Measurements from ENCODE around the gene RPS19BP1. TPM values are rescaled to one million over a fixed set of nuclear protein-coding genes. Genes with fewer than 3 reads are reported as not detected.

RPS19BP1 gene
- polyA plus RNA-seq, 1 experiment, result 66.7 TPM

DNA sequence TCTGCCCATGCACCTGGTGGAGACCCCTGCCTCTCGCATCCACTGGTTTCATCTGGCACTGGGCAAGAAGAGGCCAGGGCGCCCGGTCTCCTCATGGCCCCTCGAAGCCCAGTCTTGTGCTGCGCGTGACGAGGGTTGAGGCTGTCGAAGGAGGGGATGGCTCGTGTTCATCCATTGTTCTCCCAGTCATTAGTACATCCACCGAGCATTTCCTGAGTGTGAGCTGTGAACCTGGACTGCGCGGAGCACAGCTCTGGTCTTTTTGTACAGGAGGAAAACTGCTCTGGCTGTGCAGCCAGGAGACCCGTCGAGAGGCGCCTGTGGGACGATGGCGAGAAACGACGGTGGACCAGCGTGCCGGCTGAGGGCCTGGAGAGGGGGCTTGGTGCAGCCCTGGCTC lies 44.8 kb upstream of the RPS19BP1 start:
- no peak for DNase-seq (ENCODE audit: low read depth)
- POLR2A ChIA-PET, result no interaction called here
- H3K4me3 ChIP-seq (ENCODE audit: low read depth, low read length), result no peak overlapping the region
- no peaks in the 10 kb centered on the region for H3K36me3 ChIP-seq (ENCODE audit: control insufficient read depth, insufficient read depth, low read length)
- TF ChIP-seq, protein P1, sequence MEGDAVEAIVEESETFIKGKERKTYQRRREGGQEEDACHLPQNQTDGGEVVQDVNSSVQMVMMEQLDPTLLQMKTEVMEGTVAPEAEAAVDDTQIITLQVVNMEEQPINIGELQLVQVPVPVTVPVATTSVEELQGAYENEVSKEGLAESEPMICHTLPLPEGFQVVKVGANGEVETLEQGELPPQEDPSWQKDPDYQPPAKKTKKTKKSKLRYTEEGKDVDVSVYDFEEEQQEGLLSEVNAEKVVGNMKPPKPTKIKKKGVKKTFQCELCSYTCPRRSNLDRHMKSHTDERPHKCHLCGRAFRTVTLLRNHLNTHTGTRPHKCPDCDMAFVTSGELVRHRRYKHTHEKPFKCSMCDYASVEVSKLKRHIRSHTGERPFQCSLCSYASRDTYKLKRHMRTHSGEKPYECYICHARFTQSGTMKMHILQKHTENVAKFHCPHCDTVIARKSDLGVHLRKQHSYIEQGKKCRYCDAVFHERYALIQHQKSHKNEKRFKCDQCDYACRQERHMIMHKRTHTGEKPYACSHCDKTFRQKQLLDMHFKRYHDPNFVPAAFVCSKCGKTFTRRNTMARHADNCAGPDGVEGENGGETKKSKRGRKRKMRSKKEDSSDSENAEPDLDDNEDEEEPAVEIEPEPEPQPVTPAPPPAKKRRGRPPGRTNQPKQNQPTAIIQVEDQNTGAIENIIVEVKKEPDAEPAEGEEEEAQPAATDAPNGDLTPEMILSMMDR (IDR thresholded peaks at IDR 0.05; ENCODE audit: insufficient read depth, low read depth, low read length), result no peak
- CTCF ChIA-PET, result no interaction called here
- peaks cover 14% of the 10 kb centered on the region for H3K27me3 ChIP-seq (ENCODE audit: control insufficient read depth, insufficient read depth, low read length)

DNA sequence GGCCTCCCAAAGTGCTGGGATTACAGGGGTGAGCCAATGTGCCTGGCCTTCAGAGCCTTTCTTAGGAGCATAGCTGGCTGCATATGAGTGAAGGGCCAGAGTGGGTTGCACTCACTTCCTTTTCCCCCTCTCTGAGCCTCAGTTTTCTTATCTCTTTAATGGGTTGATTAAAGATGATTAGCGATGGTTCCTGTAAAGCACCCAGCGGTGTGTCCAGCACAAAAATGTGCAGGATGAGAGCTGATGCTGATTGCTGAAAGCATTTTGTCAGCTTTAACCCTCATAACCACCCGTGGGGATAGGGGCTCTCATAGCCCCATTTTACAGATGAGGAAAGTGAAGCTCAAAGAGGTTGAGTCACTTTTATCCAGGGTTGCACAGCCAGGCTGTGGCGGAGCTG lies 43.5 kb upstream of the RPS19BP1 start:
- CTCF ChIA-PET, result no interaction called here
- TF ChIP-seq, protein P1 (IDR thresholded peaks at IDR 0.05; ENCODE audit: insufficient read depth, low read depth, low read length), result no peak
- H3K36me3 ChIP-seq (ENCODE audit: control insufficient read depth, insufficient read depth, low read length), result no peaks in the 10 kb centered on the region
- H3K27me3 ChIP-seq (ENCODE audit: control insufficient read depth, insufficient read depth, low read length), result peaks cover 10% of the 10 kb centered on the region
- no peak overlapping the region for H3K4me3 ChIP-seq (ENCODE audit: low read depth, low read length)
- POLR2A ChIA-PET, result no interaction called here
- DNase-seq (ENCODE audit: low read depth), result no peak

DNA sequence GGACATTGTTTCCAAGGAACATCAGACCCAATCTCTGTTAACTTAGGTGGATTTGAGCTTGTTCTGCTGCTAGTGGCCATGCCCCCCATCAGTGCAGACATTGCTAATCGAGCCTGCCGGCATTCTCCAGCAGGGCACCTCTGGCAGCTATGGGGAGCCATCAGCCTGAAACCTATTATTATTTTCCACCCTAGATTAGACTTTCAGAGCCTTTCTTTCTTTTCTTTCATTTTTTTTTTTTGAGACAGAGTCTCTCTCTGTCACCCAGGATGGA lies 42.9 kb upstream of the RPS19BP1 start:
- ChIA-PET CTCF (no interaction called here), POLR2A (no interaction called here)
- TF ChIP-seq, protein P1 (IDR thresholded peaks at IDR 0.05; ENCODE audit: insufficient read depth, low read depth, low read length), result no peak
- no peak overlapping the region for H3K4me3 ChIP-seq (ENCODE audit: low read depth, low read length)
- DNase-seq (ENCODE audit: low read depth), result no peak
- H3K27me3 ChIP-seq (ENCODE audit: control insufficient read depth, insufficient read depth, low read length), result peaks cover 8% of the 10 kb centered on the region
- no peaks in the 10 kb centered on the region for H3K36me3 ChIP-seq (ENCODE audit: control insufficient read depth, insufficient read depth, low read length)

DNA sequence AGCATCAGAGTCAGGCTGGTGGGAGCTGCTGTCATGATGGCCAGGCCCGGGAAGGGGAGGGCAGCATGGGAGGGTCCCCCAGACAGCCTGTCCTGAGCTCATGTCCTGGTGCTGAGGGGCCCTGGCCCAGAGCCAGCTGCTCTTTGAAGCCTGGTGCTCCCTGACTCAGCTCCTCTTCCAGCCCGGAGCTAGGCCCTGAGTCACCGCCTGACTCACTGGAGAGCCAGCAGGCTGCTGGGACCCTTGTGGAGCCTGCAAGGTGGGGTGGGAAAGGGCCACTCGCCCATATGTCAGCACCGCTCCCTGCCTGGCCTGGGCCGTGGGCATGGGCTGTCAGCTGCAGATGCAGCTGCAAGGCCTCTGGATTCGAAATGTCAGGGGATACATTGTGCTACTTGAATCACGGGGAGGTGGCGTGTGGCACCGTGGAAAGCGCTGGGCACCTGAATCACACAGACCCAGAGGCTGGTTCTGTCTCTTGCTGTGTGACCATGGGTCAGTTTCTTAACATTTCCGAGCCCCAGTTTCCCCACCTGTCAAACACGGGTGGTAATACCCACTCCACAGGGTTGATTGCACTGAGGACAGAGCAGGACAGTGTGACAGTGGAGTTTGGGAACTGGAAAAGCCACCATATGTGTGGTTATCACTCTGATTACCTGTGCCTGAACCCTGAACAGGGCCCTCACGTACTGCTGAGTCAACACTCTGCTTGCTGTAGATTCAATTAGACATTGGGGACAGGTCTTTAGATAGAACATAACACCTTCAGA lies 42.4 kb upstream of the RPS19BP1 start:
- POLR2A ChIA-PET, result no interaction called here
- H3K4me3 ChIP-seq (ENCODE audit: low read depth, low read length), result no peak overlapping the region
- H3K36me3 ChIP-seq (ENCODE audit: control insufficient read depth, insufficient read depth, low read length), result no peaks in the 10 kb centered on the region
- CTCF ChIA-PET, result interaction anchor here (0.5 to 0.9 kb wide), 2 partner anchors 174 to 450 kb away, joined by 3 read pairs; no protein-coding TSS in a partner anchor
- peak; percentile 15 for DNase-seq (ENCODE audit: low read depth)
- peaks cover 5% of the 10 kb centered on the region for H3K27me3 ChIP-seq (ENCODE audit: control insufficient read depth, insufficient read depth, low read length)
- TF ChIP-seq, protein P1 (IDR thresholded peaks at IDR 0.05; ENCODE audit: insufficient read depth, low read depth, low read length), result no peak

DNA sequence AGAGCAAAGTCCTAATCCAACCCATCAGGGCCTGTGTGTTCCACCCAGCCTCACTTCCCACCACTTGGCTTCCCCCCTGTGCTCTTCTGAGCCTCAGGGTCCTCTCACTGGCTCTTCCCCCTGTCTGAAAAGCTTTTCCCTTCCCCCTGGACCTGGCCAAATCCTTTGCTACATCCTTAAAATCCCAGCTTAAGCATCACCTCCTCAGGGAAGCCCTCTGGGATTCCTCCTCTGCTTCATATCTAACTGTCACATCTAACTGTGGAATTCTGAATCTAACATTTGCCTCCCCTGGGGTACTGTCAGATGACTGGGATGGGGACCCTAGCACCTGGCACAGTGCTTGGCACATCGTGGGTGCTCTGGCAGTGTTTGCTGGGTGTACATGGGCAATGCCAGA lies 39.0 kb upstream of the RPS19BP1 start:
- Histone ChIP-seq H3K36me3 (ENCODE audit: control insufficient read depth, insufficient read depth, low read length) (no peaks in the 10 kb centered on the region), H3K27me3 (ENCODE audit: control insufficient read depth, insufficient read depth, low read length) (no peaks in the 10 kb centered on the region; the same call in 1 of the 2 replicates), H3K4me3 (ENCODE audit: low read depth, low read length) (no peak overlapping the region)
- DNase-seq (ENCODE audit: low read depth), result no peak
- CTCF ChIA-PET, result no interaction called here
- POLR2A ChIA-PET, result no interaction called here
- TF ChIP-seq, protein P1 (IDR thresholded peaks at IDR 0.05; ENCODE audit: insufficient read depth, low read depth, low read length), result no peak

All from BJ (cell line).